Measurements from ENCODE around the gene FXYD6.

Gene FXYD6

DNA sequence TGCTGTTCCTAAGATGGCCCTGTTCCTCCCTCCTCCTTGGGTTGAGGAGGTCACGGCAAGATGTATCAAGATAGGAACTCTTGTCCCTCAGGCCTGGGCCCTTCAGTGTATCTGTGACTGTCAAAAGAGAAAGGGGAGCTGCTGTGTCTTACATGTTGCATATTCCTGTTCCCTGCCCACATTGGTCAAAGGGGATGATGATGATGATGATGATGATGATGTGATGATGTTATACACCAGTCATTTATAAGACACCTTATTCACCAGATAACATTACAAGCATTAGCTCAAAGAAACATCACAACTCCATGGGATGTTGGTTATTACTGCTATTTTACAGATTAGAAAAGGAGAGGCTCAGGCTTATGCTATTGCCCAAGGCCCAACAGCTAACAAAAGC, 13.7 kb downstream of the FXYD6 start:
- TF ChIP-seq, protein P1, sequence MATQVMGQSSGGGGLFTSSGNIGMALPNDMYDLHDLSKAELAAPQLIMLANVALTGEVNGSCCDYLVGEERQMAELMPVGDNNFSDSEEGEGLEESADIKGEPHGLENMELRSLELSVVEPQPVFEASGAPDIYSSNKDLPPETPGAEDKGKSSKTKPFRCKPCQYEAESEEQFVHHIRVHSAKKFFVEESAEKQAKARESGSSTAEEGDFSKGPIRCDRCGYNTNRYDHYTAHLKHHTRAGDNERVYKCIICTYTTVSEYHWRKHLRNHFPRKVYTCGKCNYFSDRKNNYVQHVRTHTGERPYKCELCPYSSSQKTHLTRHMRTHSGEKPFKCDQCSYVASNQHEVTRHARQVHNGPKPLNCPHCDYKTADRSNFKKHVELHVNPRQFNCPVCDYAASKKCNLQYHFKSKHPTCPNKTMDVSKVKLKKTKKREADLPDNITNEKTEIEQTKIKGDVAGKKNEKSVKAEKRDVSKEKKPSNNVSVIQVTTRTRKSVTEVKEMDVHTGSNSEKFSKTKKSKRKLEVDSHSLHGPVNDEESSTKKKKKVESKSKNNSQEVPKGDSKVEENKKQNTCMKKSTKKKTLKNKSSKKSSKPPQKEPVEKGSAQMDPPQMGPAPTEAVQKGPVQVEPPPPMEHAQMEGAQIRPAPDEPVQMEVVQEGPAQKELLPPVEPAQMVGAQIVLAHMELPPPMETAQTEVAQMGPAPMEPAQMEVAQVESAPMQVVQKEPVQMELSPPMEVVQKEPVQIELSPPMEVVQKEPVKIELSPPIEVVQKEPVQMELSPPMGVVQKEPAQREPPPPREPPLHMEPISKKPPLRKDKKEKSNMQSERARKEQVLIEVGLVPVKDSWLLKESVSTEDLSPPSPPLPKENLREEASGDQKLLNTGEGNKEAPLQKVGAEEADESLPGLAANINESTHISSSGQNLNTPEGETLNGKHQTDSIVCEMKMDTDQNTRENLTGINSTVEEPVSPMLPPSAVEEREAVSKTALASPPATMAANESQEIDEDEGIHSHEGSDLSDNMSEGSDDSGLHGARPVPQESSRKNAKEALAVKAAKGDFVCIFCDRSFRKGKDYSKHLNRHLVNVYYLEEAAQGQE (IDR thresholded peaks at IDR 0.05; ENCODE audit: insufficient read depth in 1 of 2, low read depth in 2 of 2, low read length in 2 of 2): no peak
- TF ChIP-seq TAF1 (IDR thresholded peaks at IDR 0.05; ENCODE audit: borderline replicate concordance, insufficient read depth, low read length) (no peak), SIN3A (IDR thresholded peaks at IDR 0.05; ENCODE audit: borderline replicate concordance, insufficient read depth, low read length) (no peak), FOXP2 (optimal IDR thresholded peaks at IDR 0.05; ENCODE audit: borderline replicate concordance, extremely low read depth, extremely low read length, insufficient read depth) (no peak), POLR2AphosphoS5 (IDR thresholded peaks at IDR 0.05; ENCODE audit: low read depth, low read length) (no peak)

DNA sequence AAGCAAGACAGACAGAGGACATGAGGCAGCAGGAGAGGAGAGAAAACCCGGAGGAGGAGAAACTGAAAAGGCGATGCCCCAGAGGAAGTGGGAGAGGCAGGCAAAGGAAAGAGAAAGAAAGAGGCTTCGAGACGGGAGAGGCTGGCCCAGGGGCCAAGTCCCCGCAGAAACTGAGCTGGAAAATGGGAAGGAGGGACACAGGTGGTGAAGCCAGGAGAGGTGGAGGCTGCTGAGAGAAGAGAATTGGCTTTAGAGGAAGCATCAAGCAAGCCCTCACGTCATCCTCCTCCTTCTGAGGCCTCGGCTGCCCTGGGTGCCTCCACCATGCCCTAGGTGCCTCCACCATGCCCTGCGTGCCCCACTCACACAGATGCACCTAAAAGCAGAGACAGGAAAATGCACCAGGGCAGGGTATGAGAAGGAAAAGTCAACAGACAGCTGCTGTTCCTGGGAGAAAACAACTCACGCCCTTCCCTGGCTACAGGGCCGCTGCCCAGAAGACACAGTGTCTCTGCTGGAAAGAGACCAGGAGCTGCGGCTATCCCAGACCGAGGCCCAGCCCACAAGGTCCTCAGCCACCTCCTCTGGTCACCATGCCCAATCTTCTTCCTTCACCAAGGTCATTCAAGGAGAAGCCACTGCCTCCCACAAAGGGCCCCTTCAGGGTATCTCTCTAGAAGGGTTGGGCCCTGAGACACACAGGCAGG, 14.3 kb downstream of the FXYD6 start:
- TF ChIP-seq TAF1 (IDR thresholded peaks at IDR 0.05; ENCODE audit: borderline replicate concordance, insufficient read depth, low read length) (no peak), FOXP2 (optimal IDR thresholded peaks at IDR 0.05; ENCODE audit: borderline replicate concordance, extremely low read depth, extremely low read length, insufficient read depth) (no peak), SIN3A (IDR thresholded peaks at IDR 0.05; ENCODE audit: borderline replicate concordance, insufficient read depth, low read length) (no peak)

DNA sequence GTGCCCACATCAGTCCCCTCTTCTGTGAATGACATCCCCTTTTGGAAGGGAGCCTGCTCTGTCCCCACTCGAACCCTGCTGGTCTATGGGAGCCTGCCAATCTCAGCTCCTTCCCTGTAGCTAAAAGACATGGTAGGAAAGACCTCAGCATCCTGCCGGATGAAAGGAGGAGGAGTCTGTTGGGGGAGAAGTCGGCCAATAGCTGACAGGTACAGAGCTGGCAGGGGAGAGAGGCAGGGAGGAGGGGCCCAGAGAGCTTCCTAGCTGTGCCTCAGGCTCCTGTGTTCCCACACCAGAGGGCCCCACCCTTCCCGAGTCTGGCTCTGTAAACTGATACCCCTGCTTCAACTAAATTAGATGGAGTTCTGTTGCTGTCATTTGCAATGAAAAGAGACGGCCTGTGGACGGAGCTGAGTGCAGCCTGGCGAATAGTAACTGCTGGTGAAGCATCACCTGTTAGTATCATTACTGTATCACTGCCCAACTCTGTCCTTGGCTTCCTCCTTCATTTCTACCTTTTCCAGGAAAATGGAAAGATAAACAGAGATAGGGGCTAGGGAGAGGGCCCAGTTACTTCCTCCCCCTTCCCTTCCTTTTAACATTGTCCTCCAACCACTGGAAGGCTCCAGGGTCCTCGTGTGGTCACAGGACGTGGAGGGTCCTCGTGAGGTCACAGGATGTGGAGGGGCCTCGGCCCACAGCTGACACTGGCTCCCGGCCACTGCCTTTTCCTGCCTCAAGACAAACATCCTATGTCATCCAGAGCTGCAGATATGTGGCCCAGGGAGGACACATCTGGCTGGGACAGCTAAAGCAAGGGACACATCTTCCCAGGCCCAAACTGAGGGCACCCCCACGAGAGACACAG, 15.1 kb downstream of the FXYD6 start:
- no peak for TF ChIP-seq POLR2AphosphoS5 (IDR thresholded peaks at IDR 0.05; ENCODE audit: low read depth, low read length)
- TF ChIP-seq SIN3A (IDR thresholded peaks at IDR 0.05; ENCODE audit: borderline replicate concordance, insufficient read depth, low read length): peak; percentile 64; the same call in 1 of the 2 replicates
- TF ChIP-seq, protein P1 (IDR thresholded peaks at IDR 0.05; ENCODE audit: insufficient read depth in 1 of 2, low read depth in 2 of 2, low read length in 2 of 2): peak in 1 of 2 experiments; percentile 42; a peak in 1 of 4 replicates
- TF ChIP-seq FOXP2 (optimal IDR thresholded peaks at IDR 0.05; ENCODE audit: borderline replicate concordance, extremely low read depth, extremely low read length, insufficient read depth): no peak
- TF ChIP-seq TAF1 (IDR thresholded peaks at IDR 0.05; ENCODE audit: borderline replicate concordance, insufficient read depth, low read length): no peak

DNA sequence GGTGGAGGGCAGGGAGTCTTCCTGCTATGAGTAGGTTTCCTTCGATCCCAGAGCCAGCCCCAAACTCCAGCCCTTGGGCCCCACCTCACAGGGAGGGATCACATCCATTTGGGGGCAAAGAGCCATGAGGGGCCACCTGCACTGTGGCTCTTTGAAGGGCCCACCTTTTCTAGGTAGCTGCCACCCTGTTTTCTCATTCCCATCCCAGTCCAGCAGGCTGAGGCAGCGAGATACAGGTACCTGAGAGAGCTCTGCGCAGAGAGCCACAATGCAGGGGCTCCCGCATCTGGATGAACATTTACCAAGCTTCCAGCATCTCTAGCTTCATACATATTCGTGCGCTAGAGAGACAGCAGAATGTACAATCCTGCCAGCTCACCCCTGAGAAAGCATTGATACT, 16.3 kb downstream of the FXYD6 start:
- no peak for TF ChIP-seq TAF1 (IDR thresholded peaks at IDR 0.05; ENCODE audit: borderline replicate concordance, insufficient read depth, low read length)
- TF ChIP-seq FOXP2 (optimal IDR thresholded peaks at IDR 0.05; ENCODE audit: borderline replicate concordance, extremely low read depth, extremely low read length, insufficient read depth): no peak
- TF ChIP-seq, protein P1 (IDR thresholded peaks at IDR 0.05; ENCODE audit: insufficient read depth in 1 of 2, low read depth in 2 of 2, low read length in 2 of 2): no peak
- no peak for TF ChIP-seq POLR2AphosphoS5 (IDR thresholded peaks at IDR 0.05; ENCODE audit: low read depth, low read length)
- no peak for TF ChIP-seq SIN3A (IDR thresholded peaks at IDR 0.05; ENCODE audit: borderline replicate concordance, insufficient read depth, low read length)

DNA sequence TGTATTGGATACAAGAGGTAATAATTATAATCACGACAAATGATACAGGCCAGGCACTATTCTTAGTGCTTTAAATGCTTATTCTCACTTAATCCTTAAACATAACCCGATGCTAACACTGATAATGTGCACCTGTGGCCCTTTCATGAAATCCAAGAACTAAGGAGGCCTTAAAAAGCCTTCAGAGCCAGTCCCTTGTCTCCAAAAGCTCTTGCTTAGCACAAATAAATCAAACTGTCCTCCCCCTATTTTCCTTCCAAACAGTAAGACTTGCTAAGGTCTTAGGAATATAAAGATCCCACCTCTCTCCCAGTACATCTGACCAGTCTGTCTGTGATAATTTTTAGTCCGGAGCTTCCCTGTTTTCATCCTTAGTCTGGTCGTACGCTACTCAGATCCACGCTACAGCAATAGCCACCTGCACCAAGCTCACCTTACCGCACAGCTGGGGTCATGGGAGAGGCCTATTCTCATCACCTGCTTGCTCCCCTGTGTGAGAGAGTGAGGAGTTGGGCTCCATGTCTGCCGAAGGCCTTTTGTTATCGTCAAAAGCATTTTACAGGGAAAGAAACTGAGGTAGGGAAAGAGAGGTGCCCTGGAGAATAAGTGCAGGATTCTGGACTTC, 16.9 kb downstream of the FXYD6 start:
- TF ChIP-seq POLR2AphosphoS5 (IDR thresholded peaks at IDR 0.05; ENCODE audit: low read depth, low read length) (no peak), TAF1 (IDR thresholded peaks at IDR 0.05; ENCODE audit: borderline replicate concordance, insufficient read depth, low read length) (no peak), SIN3A (IDR thresholded peaks at IDR 0.05; ENCODE audit: borderline replicate concordance, insufficient read depth, low read length) (no peak), FOXP2 (optimal IDR thresholded peaks at IDR 0.05; ENCODE audit: borderline replicate concordance, extremely low read depth, extremely low read length, insufficient read depth) (no peak)
- TF ChIP-seq, protein P1 (IDR thresholded peaks at IDR 0.05; ENCODE audit: insufficient read depth in 1 of 2, low read depth in 2 of 2, low read length in 2 of 2): no peak
